GM19035 (cell line): ENCODE measurements around the gene GRK2.
A peak's percentile ranks its signal among the peaks of the same experiment; 100 is the strongest.
"Not testable (repeated sequence)": the region's sequence is repeated elsewhere in the genome, so short reads cannot be mapped to it uniquely, and the experiment has no call there.

Experiments used
- ATAC-seq: cut with Tn5 transposase; IDR thresholded peaks from one replicate; pipeline ENCODE4 v1.9.1; 2021; ENCODE audit not compliant: unreplicated experiment

Gene GRK2

GRCh38 chr11:67253872-67254624 is 12.2 kb upstream of the GRK2 start:
- ATAC-seq: no peak

- no peak for ATAC-seq
Measured at GRCh38 chr11:67254798-67255197, 11.5 kb upstream of the GRK2 start.

GRCh38 chr11:67255353-67255752 is 10.9 kb upstream of the GRK2 start:
- ATAC-seq: no peak

DNA sequence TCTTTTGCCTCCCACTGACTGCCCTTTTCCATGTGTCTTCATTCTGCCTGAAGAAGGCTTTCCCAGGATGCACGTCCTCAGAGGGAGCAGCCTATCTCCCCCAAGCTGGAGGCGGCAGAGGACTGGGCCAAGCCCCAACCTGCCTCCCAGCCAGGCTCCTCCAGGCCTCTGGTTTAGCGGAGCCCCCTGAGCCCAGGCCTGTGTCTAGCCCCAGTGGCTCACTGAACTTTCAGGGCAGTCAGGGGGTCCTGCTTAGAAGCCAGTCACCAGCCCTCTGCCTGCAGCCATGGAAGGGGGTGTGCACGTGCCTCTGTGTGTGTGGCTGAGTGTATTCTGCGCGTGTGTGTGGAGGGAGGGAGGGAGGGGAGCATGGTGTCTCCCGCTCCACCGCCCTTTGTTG is 10.4 kb upstream of the GRK2 start:
- no peak for ATAC-seq

GRCh38 chr11:67256477-67257135 is 9.7 kb upstream of the GRK2 start:
- ATAC-seq: no peak

DNA sequence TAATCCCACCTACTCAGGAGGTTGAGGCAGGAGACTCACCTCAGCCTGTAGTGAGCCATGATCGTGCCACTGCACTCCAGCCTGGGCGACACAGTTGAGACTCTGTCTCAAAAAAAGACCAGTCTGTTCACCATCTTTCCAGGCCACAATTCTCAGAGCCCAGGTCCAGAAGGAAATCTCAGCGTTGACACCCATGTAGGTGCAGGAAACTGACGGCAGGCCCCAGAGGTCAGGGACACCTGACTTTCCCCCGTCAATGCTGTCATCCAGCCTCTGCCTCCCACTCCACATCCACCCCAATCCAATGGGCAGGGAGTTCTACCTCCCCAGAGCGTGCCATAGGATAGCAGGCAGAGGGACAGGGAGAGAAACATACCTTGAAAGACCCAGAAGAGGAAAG is 5.9 kb upstream of the GRK2 start:
- ATAC-seq: no peak

- not testable (repeated sequence) for ATAC-seq
Measured at GRCh38 chr11:67260885-67261639, 5.2 kb upstream of the GRK2 start.

GRCh38 chr11:67261640-67261945 is 4.7 kb upstream of the GRK2 start:
- ATAC-seq: no peak

GRCh38 chr11:67261946-67262681 is 4.2 kb upstream of the GRK2 start:
- no peak for ATAC-seq

GRCh38 chr11:67262731-67263675 is 3.3 kb upstream of the GRK2 start:
- no peak for ATAC-seq

- ATAC-seq: no peak
Measured at GRCh38 chr11:67264260-67264659, 2.0 kb upstream of the GRK2 start.

GRCh38 chr11:67264877-67265632 is 1.2 kb upstream of the GRK2 start:
- no peak for ATAC-seq

DNA sequence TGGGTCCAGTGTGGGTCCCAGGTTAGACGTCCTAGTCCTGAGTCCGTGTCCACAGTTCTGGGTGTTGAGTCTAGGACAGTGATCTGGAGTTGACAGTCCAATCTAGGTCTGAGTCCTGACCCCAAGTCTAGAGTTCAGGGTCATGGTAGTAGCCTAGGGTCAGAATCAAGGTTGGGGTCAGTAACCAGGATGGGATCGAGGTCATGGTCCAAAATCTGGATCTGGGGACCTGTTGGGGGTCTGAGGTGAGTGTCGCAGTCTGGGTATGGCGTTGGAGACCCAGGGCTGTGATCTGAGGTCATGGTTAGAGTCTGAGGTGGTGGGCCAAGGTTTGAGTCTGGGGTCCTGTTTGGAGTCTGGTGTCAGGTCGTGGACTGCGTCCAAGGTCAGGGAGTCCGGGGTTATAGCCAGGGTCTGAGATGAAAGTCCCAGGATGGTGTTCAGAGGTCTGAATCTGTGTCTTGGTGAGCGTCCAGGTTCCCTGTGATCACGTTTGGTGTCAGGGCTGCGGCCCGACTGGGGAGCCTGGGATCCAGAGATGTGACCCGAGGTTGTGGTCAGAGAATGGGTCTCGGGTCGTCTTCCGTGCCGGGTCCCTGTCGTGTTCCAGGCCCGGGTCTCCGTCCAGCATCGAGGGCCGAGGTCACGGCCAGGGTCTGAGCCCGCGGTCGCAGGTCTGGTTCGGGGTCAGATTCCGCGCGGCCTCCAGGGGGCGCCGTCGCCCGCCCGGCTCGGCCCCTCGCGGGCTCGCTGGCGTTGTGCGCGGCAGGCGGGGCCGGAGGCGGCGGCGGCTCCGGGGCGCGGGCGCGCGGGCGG is 432 bp upstream of the GRK2 start:
- peak; percentile 36 for ATAC-seq

DNA sequence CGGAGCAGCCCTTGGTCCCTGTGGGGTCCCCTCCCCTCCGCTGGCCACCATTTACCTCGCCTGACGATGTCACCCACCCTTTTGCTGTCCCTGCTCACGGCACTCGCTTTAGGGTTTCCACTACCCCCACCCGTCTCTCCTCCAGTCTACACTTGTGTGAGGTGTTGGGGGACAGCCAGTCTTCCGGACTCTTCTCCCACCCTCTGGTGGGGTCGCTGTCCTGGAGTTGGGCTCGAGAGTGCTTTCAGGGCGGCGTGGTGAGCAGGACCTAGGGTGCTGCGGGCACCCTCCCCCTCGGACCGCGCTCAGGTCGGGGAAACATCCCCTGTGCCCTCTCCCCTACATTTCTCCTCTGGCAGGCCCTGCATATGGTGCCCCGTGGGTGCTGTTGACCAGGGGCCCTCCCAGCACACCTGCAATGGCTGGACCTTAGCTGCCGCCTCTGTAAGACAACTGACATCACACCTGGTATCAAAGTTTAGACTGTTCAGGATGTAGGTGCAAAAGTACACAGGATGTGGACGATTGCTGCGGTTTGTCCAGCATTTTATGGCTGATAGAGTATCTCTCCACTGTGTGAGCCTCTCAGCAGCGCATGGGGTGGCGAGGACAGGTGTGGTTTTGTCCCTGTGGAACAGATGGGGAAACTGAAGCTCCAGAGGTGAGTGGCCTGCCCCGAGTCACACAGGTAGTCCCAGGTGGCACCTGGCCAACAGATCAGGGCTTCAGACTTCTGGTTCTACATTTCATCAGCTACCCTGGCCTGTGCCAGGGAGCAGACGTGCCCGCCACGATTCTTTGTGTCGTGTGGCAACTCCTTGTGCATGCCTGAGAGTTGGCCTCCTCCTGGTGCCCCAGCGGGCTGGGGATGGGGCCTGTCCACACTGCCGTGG is 1.2 kb downstream of the GRK2 start:
- peak; percentile 3 for ATAC-seq

DNA sequence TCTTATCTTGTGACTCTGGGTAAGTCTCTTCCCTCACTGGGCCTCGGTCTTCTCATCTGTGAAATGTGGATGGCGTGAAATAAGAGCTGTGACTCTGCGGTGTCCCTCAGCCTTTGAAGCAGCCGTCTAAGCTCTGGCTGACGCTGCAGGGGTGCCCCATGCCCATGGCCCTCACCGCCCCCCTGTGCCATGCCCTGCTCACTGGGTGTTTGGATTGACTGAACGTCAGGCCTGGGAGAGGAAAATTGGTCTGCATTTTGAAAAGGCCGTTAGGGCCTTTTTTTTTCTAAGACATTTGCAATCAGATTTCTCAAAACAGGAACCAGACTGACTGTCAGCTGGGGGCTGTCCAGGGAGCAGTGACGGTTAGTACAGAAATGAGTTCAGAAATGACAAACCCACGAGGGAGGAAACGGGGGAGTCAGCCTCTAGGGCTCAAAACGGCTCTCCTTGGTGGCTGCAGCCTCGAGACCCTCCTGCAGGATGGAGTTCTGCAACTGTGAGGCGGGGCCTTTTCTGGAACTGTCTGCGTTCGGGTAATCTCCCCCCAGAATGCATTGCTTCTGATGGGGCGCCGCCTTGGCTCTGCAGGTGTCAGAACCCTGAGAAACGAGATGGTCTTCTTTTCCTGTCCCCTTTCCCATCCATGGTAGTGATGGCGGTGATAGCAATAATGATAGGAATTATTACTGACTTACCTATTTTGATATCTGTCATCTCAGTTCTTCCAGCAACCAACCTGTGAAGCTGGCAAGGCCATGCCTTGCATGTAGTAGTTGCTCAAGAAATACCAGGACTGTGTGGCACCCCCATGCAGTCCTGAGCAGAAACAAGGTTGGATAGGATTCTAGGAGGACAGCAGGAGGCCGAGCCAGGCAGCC is 2.0 kb downstream of the GRK2 start:
- ATAC-seq: peak; percentile 42

GRCh38 chr11:67268962-67269268 is 2.6 kb downstream of the GRK2 start:
- ATAC-seq: no peak
